Stimulated activated CD4-positive, alpha-beta T cell treated with anti-CD3 and anti-CD28 coated beads, Interleukin-2, amount 100 ng/mL, for 48 hours (primary cell): ENCODE measurements around the gene MACO1.
A peak's percentile ranks its signal among the peaks of the same experiment; 100 is the strongest.

Source experiments
- DNase-seq, 2 donors: peaks; one replicate each; pipeline ENCODE4 v3.0.0-alpha.2; 2020

Gene MACO1

GRCh38 chr1:25544243-25544764, 113.6 kb downstream of the MACO1 start:
- DNase-seq: no peak

- no peak for DNase-seq
Observed at GRCh38 chr1:25544819-25545218, 114.1 kb downstream of the MACO1 start.

GRCh38 chr1:25545767-25546166, 115.1 kb downstream of the MACO1 start:
- no peak for DNase-seq

- no peak for DNase-seq
Observed at GRCh38 chr1:25546193-25546592, 115.5 kb downstream of the MACO1 start.

- no peak for DNase-seq
Observed at GRCh38 chr1:25548601-25549000, 117.9 kb downstream of the MACO1 start.

- peak; percentile 61 to 76 for DNase-seq
Observed at GRCh38 chr1:25549273-25550154, 118.8 kb downstream of the MACO1 start.
